H1 (cell line): ENCODE results near the gene ST6GALNAC2. TPM values are rescaled to one million over a fixed set of nuclear protein-coding genes. Genes with fewer than 3 reads are reported as not detected.

ENCODE experiments used
- CTCF ChIA-PET: fragments of 300-600 bp; sonication (Branson Sonifier 250); formaldehyde crosslinking; loops from one replicate; lab custom pipeline; 2021; ENCODE audit not compliant: partially characterized antibody; lab: Charles Lee
- POLR2A ChIA-PET: fragments of 300-600 bp; sonication (Branson Sonifier 250); formaldehyde crosslinking; loops from one replicate; lab custom pipeline; 2021; ENCODE audit warnings: inconsistent platforms; ENCODE audit not compliant: partially characterized antibody; lab: Charles Lee
- DNase-seq, 2 experiments: peaks; one replicate each; pipeline versions ENCODE4 v3.0.0 to v3.0.0-alpha.2; 2010 to 2022; ENCODE audit warnings: low spot score in 2 of 2, low read depth in 1 of 2, mixed read lengths in 1 of 2
- FAIRE-seq: peaks from 2 replicates; lab custom pipeline; 2011; peaks lifted over from hg19 to GRCh38; lab: Jason Lieb, UNC
- H2AFZ ChIP-seq: 2 replicates; pipeline ENCODE4 v1.8.1; 2012; ENCODE audit warnings: low read length, inconsistent platforms
- H2AK5ac ChIP-seq: 2 replicates; pipeline ENCODE4 v1.6.1; 2013; ENCODE audit warnings: low read depth, low read length
- H2BK120ac ChIP-seq: replicated peaks from 2 replicates; pipeline ENCODE3; 2013; ENCODE audit warnings: low read depth, low read length, inconsistent platforms
- H2BK12ac ChIP-seq: 2 replicates; pipeline ENCODE4 v1.6.1; 2013; ENCODE audit warnings: low read depth, low read length
- H2BK15ac ChIP-seq: 2 replicates; pipeline ENCODE4 v1.6.1; 2013; ENCODE audit warnings: low read length
- H2BK20ac ChIP-seq: 2 replicates; pipeline ENCODE4 v1.6.1; 2013; ENCODE audit warnings: low read length
- H2BK5ac ChIP-seq: 2 replicates; pipeline ENCODE4 v1.6.1; 2013; ENCODE audit warnings: low read depth, low read length
- H3K14ac ChIP-seq: 2 replicates; pipeline ENCODE4 v1.6.1; 2013; ENCODE audit warnings: inconsistent platforms; ENCODE audit not compliant: insufficient read length
- H3K18ac ChIP-seq: 2 replicates; pipeline ENCODE4 v1.6.1; 2013; ENCODE audit warnings: low read length; ENCODE audit errors: extremely low read depth
- H3K23ac ChIP-seq: 2 replicates; pipeline ENCODE4 v1.6.1; 2013; ENCODE audit warnings: inconsistent platforms; ENCODE audit not compliant: insufficient read length
- H3K23me2 ChIP-seq: 2 replicates; pipeline ENCODE4 v1.6.1; 2013; ENCODE audit warnings: low read depth, low read length
- H3K27ac ChIP-seq: 2 replicates; pipeline ENCODE4 v1.6.1; 2011; ENCODE audit warnings: low read depth, low read length, inconsistent platforms
- H3K27me3 ChIP-seq, 4 experiments: replicated peaks in 1 of 4; 1 replicate in 1 of 4; 2 replicates in 3 of 4; pipeline versions ENCODE4 v1.6.1 to v1.8.1; 2011 to 2013; ENCODE audit warnings: low read length in 3 of 4, mild to moderate bottlenecking in 3 of 4, inconsistent platforms in 2 of 4, mixed read lengths in 2 of 4, moderate library complexity in 1 of 4; ENCODE audit not compliant: control insufficient read depth in 3 of 4, insufficient read depth in 3 of 4; ENCODE audit errors: extremely low read depth in 1 of 4
- H3K36me3 ChIP-seq, 4 experiments: 2 replicates each; pipeline versions ENCODE4 v1.6.1 to v1.8.1; 2011 to 2013; ENCODE audit warnings: mild to moderate bottlenecking in 4 of 4, low read length in 3 of 4, moderate library complexity in 2 of 4, control low read depth in 1 of 4, inconsistent platforms in 1 of 4; ENCODE audit not compliant: insufficient read depth in 4 of 4, control insufficient read depth in 2 of 4
- H3K4ac ChIP-seq: replicated peaks from 2 replicates; pipeline ENCODE3; 2013; ENCODE audit warnings: low read length, low read depth, mixed read lengths, inconsistent platforms; ENCODE audit not compliant: insufficient read length
- H3K4me1 ChIP-seq, 4 experiments: replicated peaks in 1 of 4; 1 replicate in 1 of 4; 2 replicates in 3 of 4; pipeline versions ENCODE4 v1.6.1 to v1.8.1; 2011 to 2013; ENCODE audit warnings: low read length in 3 of 4, inconsistent platforms in 2 of 4, mixed read lengths in 1 of 4; ENCODE audit not compliant: insufficient read depth in 4 of 4, control insufficient read depth in 3 of 4
- H3K4me2 ChIP-seq, 2 experiments: 2 replicates each; pipeline versions ENCODE4 v1.6.1 to v1.8.1; 2011 to 2013; ENCODE audit warnings: low read depth in 2 of 2, low read length in 2 of 2, control low read depth in 1 of 2, inconsistent platforms in 1 of 2, mild to moderate bottlenecking in 1 of 2; ENCODE audit not compliant: insufficient read depth in 1 of 2
- H3K4me3 ChIP-seq, 4 experiments: fragments of 200-600, 300-600 bp in 1 of 4; sonication (generic), shearing (Covaris generic), sonication (Bioruptor Twin) in 1 of 4; 2 replicates each; pipeline versions ENCODE4 v1.5.1 to v1.8.1; 2011 to 2016; ENCODE audit warnings: low read length in 4 of 4, low read depth in 3 of 4, control low read depth in 2 of 4, inconsistent platforms in 2 of 4, mild to moderate bottlenecking in 2 of 4, mixed read lengths in 1 of 4, moderate library complexity in 1 of 4; ENCODE audit not compliant: insufficient read depth in 2 of 4; ENCODE audit errors: extremely low read depth in 1 of 4
- H3K56ac ChIP-seq: replicated peaks from 2 replicates; pipeline ENCODE3; 2013; ENCODE audit warnings: low read depth, mild to moderate bottlenecking, mixed read lengths, low read length, inconsistent platforms; ENCODE audit not compliant: insufficient read length
- H3K79me1 ChIP-seq: 2 replicates; pipeline ENCODE4 v1.6.1; 2013; ENCODE audit warnings: low read depth, low read length, control low read depth
- H3K79me2 ChIP-seq, 2 experiments: 2 replicates each; pipeline versions ENCODE4 v1.6.1 to v1.8.1; 2012 to 2013; ENCODE audit warnings: low read length in 2 of 2, mild to moderate bottlenecking in 2 of 2, inconsistent platforms in 1 of 2; ENCODE audit not compliant: insufficient read depth in 2 of 2, control insufficient read depth in 1 of 2
- H3K9ac ChIP-seq, 4 experiments: replicated peaks in 1 of 4; 1 replicate in 1 of 4; 2 replicates in 3 of 4; pipeline versions ENCODE4 v1.6.1 to v1.8.1; 2011 to 2013; ENCODE audit warnings: low read depth in 3 of 4, low read length in 3 of 4, control low read depth in 2 of 4, mild to moderate bottlenecking in 2 of 4, moderate library complexity in 2 of 4, inconsistent platforms in 1 of 4; ENCODE audit errors: extremely low read depth in 1 of 4
- H3K9me3 ChIP-seq, 2 experiments: 2 replicates each; pipeline versions ENCODE4 v1.6.1 to v1.8.1; 2012 to 2013; ENCODE audit warnings: mild to moderate bottlenecking in 2 of 2, moderate library complexity in 2 of 2, control low read depth in 1 of 2, inconsistent platforms in 1 of 2, low read depth in 1 of 2, low read length in 1 of 2, mixed read lengths in 1 of 2; ENCODE audit not compliant: insufficient read depth in 2 of 2
- H4K20me1 ChIP-seq, 2 experiments: replicated peaks in 1 of 2; 2 replicates each; pipeline versions ENCODE3 to v1.8.1; 2011 to 2013; ENCODE audit warnings: inconsistent platforms in 2 of 2, low read length in 2 of 2, mild to moderate bottlenecking in 1 of 2; ENCODE audit not compliant: insufficient read depth in 2 of 2, control insufficient read depth in 1 of 2
- H4K5ac ChIP-seq: 2 replicates; pipeline ENCODE4 v1.6.1; 2013; ENCODE audit warnings: low read length, low read depth, mixed read lengths, inconsistent platforms; ENCODE audit not compliant: insufficient read length
- H4K8ac ChIP-seq: 2 replicates; pipeline ENCODE4 v1.8.0; 2013; ENCODE audit warnings: mild to moderate bottlenecking, moderate library complexity, low read length, inconsistent platforms; ENCODE audit not compliant: insufficient read depth; ENCODE audit errors: extremely low read depth
- H4K91ac ChIP-seq: replicated peaks from 2 replicates; pipeline ENCODE3; 2013; ENCODE audit warnings: low read length, mixed read lengths, inconsistent platforms; ENCODE audit not compliant: insufficient read length
- BCL11A ChIP-seq, 2 experiments: IDR thresholded peaks; one replicate each; pipeline ENCODE4 v1.6.1; 2011; ENCODE audit warnings: low read depth in 2 of 2, low read length in 2 of 2, mild to moderate bottlenecking in 2 of 2
- BRCA1 ChIP-seq: IDR thresholded peaks from 2 replicates; pipeline ENCODE4 v1.6.1; 2012; ENCODE audit warnings: low read depth, low read length, improper control_type of control experiment
- GABPA ChIP-seq: IDR thresholded peaks from 2 replicates; pipeline ENCODE4 v1.6.1; 2011; ENCODE audit warnings: mild to moderate bottlenecking, low read length, moderate library complexity, borderline replicate concordance; ENCODE audit not compliant: insufficient read depth
- HDAC2 ChIP-seq, 2 experiments: fragments of 300-600 bp in 1 of 2; sonication (generic) in 1 of 2; IDR thresholded peaks; 2 replicates each; pipeline ENCODE4 v1.6.1; 2011 to 2012; ENCODE audit warnings: low read depth in 2 of 2, low read length in 2 of 2, mild to moderate bottlenecking in 2 of 2, moderate library complexity in 2 of 2, borderline replicate concordance in 1 of 2, inconsistent platforms in 1 of 2
- RXRA ChIP-seq: IDR thresholded peaks from 2 replicates; pipeline ENCODE4 v1.6.1; 2011; ENCODE audit warnings: low read depth, mild to moderate bottlenecking, low read length, moderate library complexity; ENCODE audit not compliant: insufficient read depth
- SIN3A ChIP-seq, 2 experiments: IDR thresholded peaks in 1 of 2; conservative IDR thresholded peaks in 1 of 2; 2 replicates each; pipeline ENCODE4 v1.6.1; 2011 to 2012; ENCODE audit warnings: low read length in 2 of 2, improper control_type of control experiment in 1 of 2, low read depth in 1 of 2, mild to moderate bottlenecking in 1 of 2
- SP2 ChIP-seq: IDR thresholded peaks from 2 replicates; pipeline ENCODE4 v1.6.1; 2012; ENCODE audit warnings: mild to moderate bottlenecking, low read length, inconsistent platforms
- SP4 ChIP-seq: IDR thresholded peaks from 2 replicates; pipeline ENCODE4 v1.6.1; 2012; ENCODE audit warnings: low read length, inconsistent platforms
- SUZ12 ChIP-seq: fragments of 200-600 bp; sonication (generic); IDR thresholded peaks from 2 replicates; pipeline ENCODE4 v1.6.1; 2012; ENCODE audit warnings: mild to moderate bottlenecking, inconsistent platforms, low read length, moderate library complexity, mixed read lengths
- TCF12 ChIP-seq: IDR thresholded peaks from 2 replicates; pipeline ENCODE4 v1.6.1; 2011; ENCODE audit warnings: low read depth, mild to moderate bottlenecking, low read length
- ZNF274 ChIP-seq: IDR thresholded peaks from 2 replicates; pipeline ENCODE4 v1.7.0; 2012; ENCODE audit warnings: low read length, borderline replicate concordance; ENCODE audit errors: extremely low read depth
- WGBS, 2 experiments: shearing (Covaris generic) in 1 of 2; methylation state at CpG; one replicate each; pipeline versions ENCODE4 v1.1.6 to v1.1.7; 2013 to 2015; ENCODE audit warnings: low lambda C conversion rate in 2 of 2, mixed read lengths in 2 of 2, inconsistent platforms in 1 of 2, low coverage in 1 of 2, missing lambda C conversion rate in 1 of 2; ENCODE audit not compliant: insufficient replicate concordance in 2 of 2, insufficient coverage in 1 of 2, insufficient read length in 1 of 2; ENCODE audit errors: extremely low coverage in 1 of 2, missing lambda C conversion rate in 1 of 2; 5-methylcytosine and 5-hydroxymethylcytosine counted together
- polyA plus RNA-seq, 7 experiments: library from polyadenylated mRNA; depleted of rRNA in 3 of 7; stranded (reverse) in 5 of 7; unstranded in 2 of 7; fragments of >200 nt in 5 of 7; fragments of 200-250 nt in 2 of 7; gene quantifications; 1 replicate in 5 of 7; 2 replicates in 1 of 7; 4 replicates in 1 of 7; pipeline versions ENCODE4 v1.2.1 to v1.2.3, GENCODE V29; 2011 to 2013; ENCODE audit warnings: missing spikeins in 2 of 7, mixed read lengths in 2 of 7
- total RNA-seq: library from RNA; stranded (reverse); fragmentation: NEBNext Ultra II Directional; extraction: Animal tissue kit (Norgen Biotek cat#: 25700); gene quantifications from 2 replicates; pipeline ENCODE4 v1.2.1, GENCODE V29; 2021
- TF ChIP-seq, protein P1 (sequence below): IDR thresholded peaks from 2 replicates; pipeline ENCODE4 v1.6.1; 2012; ENCODE audit warnings: inconsistent platforms

ST6GALNAC2 gene
- total and polyA plus RNA-seq, 2 of the 8 experiments (the other 6 are each of a cell fraction or from before 2014, with no cell fraction given): 0.09 TPM; not detected in 1

DNA sequence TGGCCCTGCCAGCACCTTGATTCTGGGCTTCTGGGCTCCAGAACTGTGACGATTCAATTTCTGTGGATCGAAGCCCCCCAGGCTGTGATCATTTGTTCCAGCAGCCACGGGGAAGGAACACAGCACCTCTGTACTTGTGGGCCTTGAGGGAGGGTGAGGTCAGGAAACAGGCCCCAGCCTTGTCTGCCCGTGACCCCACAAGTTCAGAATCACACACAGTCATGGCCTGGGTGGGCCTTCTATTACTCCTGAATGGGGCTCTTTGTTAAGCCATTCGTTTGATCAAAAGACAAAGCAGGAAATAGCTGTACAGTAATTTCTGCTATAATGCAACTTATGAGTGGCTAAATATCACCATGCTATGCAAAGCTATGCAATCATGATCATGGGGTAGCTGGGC lies 10.1 kb downstream of the ST6GALNAC2 start:
- no peaks in the 10 kb centered on the region for H3K9me3 ChIP-seq
- H4K8ac ChIP-seq: no peak overlapping the region
- H3K14ac ChIP-seq: no peak overlapping the region
- no peak overlapping the region for H3K4ac ChIP-seq
- H4K20me1 ChIP-seq: no peaks in the 10 kb centered on the region
- H2BK12ac ChIP-seq: no peak overlapping the region
- WGBS, 2 experiments: 78% methylated on average over 5 of the region's 5 CpGs; no CpG with 5 or more reads in 1 of the 2 experiments
- no peak overlapping the region for H2BK120ac ChIP-seq
- H4K5ac ChIP-seq: no peak overlapping the region
- H3K18ac ChIP-seq: no peak overlapping the region
- DNase-seq: no peak
- no peak overlapping the region for H3K56ac ChIP-seq
- no peak overlapping the region for H3K4me3 ChIP-seq
- no peak overlapping the region for H2AFZ ChIP-seq
- H3K27ac ChIP-seq: no peak overlapping the region
- no peak overlapping the region for H4K91ac ChIP-seq
- FAIRE-seq: no peak
- H2BK20ac ChIP-seq: no peak overlapping the region
- no peak overlapping the region for H3K4me2 ChIP-seq
- H3K79me2 ChIP-seq: no peaks in the 10 kb centered on the region
- H2BK5ac ChIP-seq: no peak overlapping the region
- H2BK15ac ChIP-seq: no peak overlapping the region
- CTCF ChIA-PET: interaction anchor here (0.6 to 6.3 kb wide), 9 partner anchors 9 to 110 kb away, joined by 3 to 25 read pairs (median 4); no protein-coding TSS in a partner anchor
- no peak overlapping the region for H3K9ac ChIP-seq
- POLR2A ChIA-PET: interaction anchor here (1.5 to 6.0 kb wide), 3 partner anchors 8 to 17 kb away, joined by 3 to 40 read pairs (median 31); no protein-coding TSS in a partner anchor
- H3K36me3 ChIP-seq: no peaks in the 10 kb centered on the region
- no peaks in the 10 kb centered on the region for H3K79me1 ChIP-seq
- no peak overlapping the region for H2AK5ac ChIP-seq
- H3K4me1 ChIP-seq: no peaks in the 10 kb centered on the region
- peaks cover 0 to 14% (median 12%) of the 10 kb centered on the region in 4 experiments; a peak in 4 of 7 replicates for H3K27me3 ChIP-seq
- no peak overlapping the region for H3K23ac ChIP-seq
- H3K23me2 ChIP-seq: no peaks in the 10 kb centered on the region
- TF ChIP-seq SP4: no peak
- TF ChIP-seq BRCA1: no peak
- TF ChIP-seq GABPA: no peak
- TF ChIP-seq SUZ12: no peak
- TF ChIP-seq HDAC2 (IDR thresholded peaks at IDR 0.05; ENCODE audit: borderline replicate concordance in 1 of 2, low read depth in 2 of 2, low read length in 2 of 2): no peak
- TF ChIP-seq ZNF274: no peak
- TF ChIP-seq BCL11A (IDR thresholded peaks at IDR 0.05; ENCODE audit: low read depth in 2 of 2, low read length in 2 of 2): no peak
- TF ChIP-seq TCF12: no peak
- no peak for TF ChIP-seq SIN3A (conservative IDR thresholded peaks at IDR 0.05 in 1 of 2, IDR thresholded peaks at IDR 0.05 in 1 of 2; ENCODE audit: low read depth in 1 of 2, low read length in 2 of 2)
- no peak for TF ChIP-seq RXRA
- TF ChIP-seq SP2: no peak
- TF ChIP-seq, protein P1, sequence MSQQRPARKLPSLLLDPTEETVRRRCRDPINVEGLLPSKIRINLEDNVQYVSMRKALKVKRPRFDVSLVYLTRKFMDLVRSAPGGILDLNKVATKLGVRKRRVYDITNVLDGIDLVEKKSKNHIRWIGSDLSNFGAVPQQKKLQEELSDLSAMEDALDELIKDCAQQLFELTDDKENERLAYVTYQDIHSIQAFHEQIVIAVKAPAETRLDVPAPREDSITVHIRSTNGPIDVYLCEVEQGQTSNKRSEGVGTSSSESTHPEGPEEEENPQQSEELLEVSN: no peak
